Measurements from ENCODE around the gene CYP21A2.
"Not testable (repeated sequence)": the region's sequence is repeated elsewhere in the genome, so short reads cannot be mapped to it uniquely, and the experiment has no call there.

GRCh38 chr6:32052626-32053025 lies 14.4 kb downstream of the CYP21A2 start:
- not testable (repeated sequence) for TF ChIP-seq POLR2A (IDR thresholded peaks at IDR 0.05; ENCODE audit: extremely low read depth, insufficient read length); CTCF (IDR thresholded peaks at IDR 0.05; ENCODE audit: low read depth, low read length)
